ENCODE measurements around the gene UCHL3.

The UCHL3 gene

GRCh38 chr13:75518439-75519088, 31.0 kb upstream of the UCHL3 start:
- no peaks in the 10 kb centered on the region for H3K79me2 ChIP-seq (ENCODE audit: low read length)
- no peak overlapping the region for H2AFZ ChIP-seq (ENCODE audit: low read length)
- H3K4me2 ChIP-seq (ENCODE audit: low read depth, low read length) = no peak overlapping the region
- no peak overlapping the region for H3K27ac ChIP-seq (ENCODE audit: low read length)
- no peaks in the 10 kb centered on the region for H3K9me3 ChIP-seq (replicated peaks; ENCODE audit: insufficient read depth, low read length)
- no peaks in the 10 kb centered on the region; the same call in 1 of the 2 replicates for H3K27me3 ChIP-seq (replicated peaks; ENCODE audit: insufficient read depth, low read length)
- H3K4me1 ChIP-seq (ENCODE audit: low read length) = no peaks in the 10 kb centered on the region
- no peaks in the 10 kb centered on the region for H4K20me1 ChIP-seq (ENCODE audit: insufficient read depth, low read length)
- TF ChIP-seq EZH2phosphoT487 (IDR thresholded peaks at IDR 0.05; ENCODE audit: low read length) (no peak), EZH2 (optimal IDR thresholded peaks at IDR 0.05; ENCODE audit: low read depth, low read length) (no peak), CTCF (IDR thresholded peaks at IDR 0.05; ENCODE audit: low read length) (no peak)
- no peaks in the 10 kb centered on the region for H3K9me2 ChIP-seq (replicated peaks; ENCODE audit: insufficient read depth, low read length)
- no peaks in the 10 kb centered on the region for H3F3A ChIP-seq (ENCODE audit: insufficient read depth, low read length)
- H3K4me3 ChIP-seq (ENCODE audit: low read length) = no peak overlapping the region
- H3K36me3 ChIP-seq (replicated peaks; ENCODE audit: insufficient read depth, low read length) = no peaks in the 10 kb centered on the region
- H3K9ac ChIP-seq (ENCODE audit: low read length) = no peak overlapping the region
- DNase-seq = no peak

GRCh38 chr13:75521956-75522355, 27.6 kb upstream of the UCHL3 start:
- Histone ChIP-seq H3K4me3 (ENCODE audit: low read length) (no peak overlapping the region), H3K36me3 (replicated peaks; ENCODE audit: insufficient read depth, low read length) (no peaks in the 10 kb centered on the region), H3K4me1 (ENCODE audit: low read length) (no peaks in the 10 kb centered on the region), H3K27ac (ENCODE audit: low read length) (no peak overlapping the region), H3F3A (ENCODE audit: insufficient read depth, low read length) (no peaks in the 10 kb centered on the region), H3K79me2 (ENCODE audit: low read length) (no peaks in the 10 kb centered on the region), H3K27me3 (replicated peaks; ENCODE audit: insufficient read depth, low read length) (no peaks in the 10 kb centered on the region), H3K9ac (ENCODE audit: low read length) (no peak overlapping the region), H3K9me2 (replicated peaks; ENCODE audit: insufficient read depth, low read length) (no peaks in the 10 kb centered on the region), H4K20me1 (ENCODE audit: insufficient read depth, low read length) (no peaks in the 10 kb centered on the region), H2AFZ (ENCODE audit: low read length) (no peak overlapping the region), H3K4me2 (ENCODE audit: low read depth, low read length) (no peak overlapping the region), H3K9me3 (replicated peaks; ENCODE audit: insufficient read depth, low read length) (no peaks in the 10 kb centered on the region)
- TF ChIP-seq EZH2 (optimal IDR thresholded peaks at IDR 0.05; ENCODE audit: low read depth, low read length) = no peak
- TF ChIP-seq CTCF (IDR thresholded peaks at IDR 0.05; ENCODE audit: low read length) = no peak
- TF ChIP-seq EZH2phosphoT487 (IDR thresholded peaks at IDR 0.05; ENCODE audit: low read length) = no peak
- no peak for DNase-seq

GRCh38 chr13:75530549-75530961, 19.0 kb upstream of the UCHL3 start:
- H3K27me3 ChIP-seq (replicated peaks; ENCODE audit: insufficient read depth, low read length) = no peaks in the 10 kb centered on the region
- no peaks in the 10 kb centered on the region for H3F3A ChIP-seq (ENCODE audit: insufficient read depth, low read length)
- no peaks in the 10 kb centered on the region for H4K20me1 ChIP-seq (ENCODE audit: insufficient read depth, low read length)
- H3K79me2 ChIP-seq (ENCODE audit: low read length) = no peaks in the 10 kb centered on the region
- H3K4me1 ChIP-seq (ENCODE audit: low read length) = no peaks in the 10 kb centered on the region
- H3K4me3 ChIP-seq (ENCODE audit: low read length) = no peak overlapping the region
- H3K36me3 ChIP-seq (replicated peaks; ENCODE audit: insufficient read depth, low read length) = no peaks in the 10 kb centered on the region
- no peaks in the 10 kb centered on the region for H3K9me3 ChIP-seq (replicated peaks; ENCODE audit: insufficient read depth, low read length)
- no peak for DNase-seq
- no peaks in the 10 kb centered on the region for H3K9me2 ChIP-seq (replicated peaks; ENCODE audit: insufficient read depth, low read length)
- TF ChIP-seq EZH2phosphoT487 (IDR thresholded peaks at IDR 0.05; ENCODE audit: low read length) (no peak), EZH2 (optimal IDR thresholded peaks at IDR 0.05; ENCODE audit: low read depth, low read length) (no peak)
- H3K9ac ChIP-seq (ENCODE audit: low read length) = no peak overlapping the region
- H3K4me2 ChIP-seq (ENCODE audit: low read depth, low read length) = no peak overlapping the region
- H3K27ac ChIP-seq (ENCODE audit: low read length) = no peak overlapping the region
- H2AFZ ChIP-seq (ENCODE audit: low read length) = no peak overlapping the region

GRCh38 chr13:75533861-75534260, 15.7 kb upstream of the UCHL3 start:
- Histone ChIP-seq H3K4me2 (ENCODE audit: low read depth, low read length) (no peak overlapping the region), H3K4me3 (ENCODE audit: low read length) (no peak overlapping the region)
- DNase-seq = no peak

More at GRCh38 chr13:75533861-75534260, 15.7 kb upstream of the UCHL3 start:
- no peaks in the 10 kb centered on the region for H3K27me3 ChIP-seq (replicated peaks; ENCODE audit: insufficient read depth, low read length)
- peaks cover 15% of the 10 kb centered on the region for H3K79me2 ChIP-seq (ENCODE audit: low read length)
- no peak overlapping the region for H3K9ac ChIP-seq (ENCODE audit: low read length)
- H3F3A ChIP-seq (ENCODE audit: insufficient read depth, low read length) = no peaks in the 10 kb centered on the region
- no peaks in the 10 kb centered on the region for H3K9me2 ChIP-seq (replicated peaks; ENCODE audit: insufficient read depth, low read length)
- H3K27ac ChIP-seq (ENCODE audit: low read length) = no peak overlapping the region
- no peaks in the 10 kb centered on the region for H3K36me3 ChIP-seq (replicated peaks; ENCODE audit: insufficient read depth, low read length)
- H3K4me1 ChIP-seq (ENCODE audit: low read length) = 0 out of 2 replicates have a peak, but pooled peaks cover 11% of the 10 kb centered on the region
- no peaks in the 10 kb centered on the region for H3K9me3 ChIP-seq (replicated peaks; ENCODE audit: insufficient read depth, low read length)
- H4K20me1 ChIP-seq (ENCODE audit: insufficient read depth, low read length) = no peaks in the 10 kb centered on the region
- no peak overlapping the region for H2AFZ ChIP-seq (ENCODE audit: low read length)
- TF ChIP-seq CTCF (IDR thresholded peaks at IDR 0.05; ENCODE audit: low read length) (no peak), EZH2 (optimal IDR thresholded peaks at IDR 0.05; ENCODE audit: low read depth, low read length) (no peak), EZH2phosphoT487 (IDR thresholded peaks at IDR 0.05; ENCODE audit: low read length) (no peak)

Measured in MM.1S (cell line).